ENCODE data around the gene IPCEF1. TPM values are rescaled to one million over a fixed set of nuclear protein-coding genes. Genes with fewer than 3 reads are reported as not detected.

The IPCEF1 gene
- polyA plus RNA-seq, 1 donor (not counting 4 experiments of a cell fraction or from before 2014, with no cell fraction given), result 0.21 TPM

- Histone ChIP-seq H3K27me3 (ENCODE audit: control insufficient read depth, extremely low read depth, insufficient read depth, low read length) (no peaks in the 10 kb centered on the region), H3K4me2 (ENCODE audit: control insufficient read depth, extremely low read depth, insufficient read depth, low read depth, low read length) (no peak overlapping the region), H4K20me1 (ENCODE audit: control insufficient read depth, extremely low read depth, insufficient read depth, low read length) (no peaks in the 10 kb centered on the region), H3K9me1 (ENCODE audit: control insufficient read depth, extremely low read depth, insufficient read depth, low read length) (no peaks in the 10 kb centered on the region), H3K4me1 (ENCODE audit: control insufficient read depth, extremely low read depth, insufficient read depth, low read length) (no peaks in the 10 kb centered on the region), H3K4me3 (ENCODE audit: control insufficient read depth in 2 of 3, extremely low read depth in 1 of 3, insufficient read depth in 2 of 3, low read depth in 1 of 3, low read length in 3 of 3) (no peak overlapping the region), H2AFZ (ENCODE audit: control insufficient read depth, low read length) (no peak overlapping the region), H3K36me3 (ENCODE audit: control insufficient read depth in 2 of 2, extremely low read depth in 1 of 2, insufficient read depth in 2 of 2, low read length in 2 of 2) (no peaks in the 10 kb centered on the region), H3K9me3 (ENCODE audit: control insufficient read depth, low read depth, low read length) (no peaks in the 10 kb centered on the region), H3K79me2 (ENCODE audit: control insufficient read depth, insufficient read depth, low read length) (no peaks in the 10 kb centered on the region), H3K27ac (ENCODE audit: control insufficient read depth, insufficient read depth, low read length) (no peak overlapping the region), H3K9ac (ENCODE audit: control insufficient read depth, extremely low read depth, insufficient read depth, low read length) (no peak overlapping the region)
- DNase-seq (ENCODE audit: low read depth, low spot score) (no peak), FAIRE-seq (no peak)
- dilution Hi-C loops (cut with MboI; ENCODE audit: extremely low pct_ligation_motif_present, low sequenced_read_pairs), result loop anchor here (25.0 kb wide), 2 partner anchors 178 to 303 kb away; no protein-coding TSS in a partner anchor
- no peak for TF ChIP-seq CTCF (optimal IDR thresholded peaks at IDR 0.05 in 1 of 3, IDR thresholded peaks at IDR 0.05 in 1 of 3, conservative IDR thresholded peaks at IDR 0.05 in 1 of 3; ENCODE audit: extremely low read depth in 1 of 3, insufficient read depth in 2 of 3, low read length in 3 of 3)
- no peak for TF ChIP-seq EZH2 (IDR thresholded peaks at IDR 0.05; ENCODE audit: low read length)
Observed at GRCh38 chr6:154159126-154159525, 197.5 kb downstream of the IPCEF1 start.

GRCh38 chr6:154157706-154158105 is 198.9 kb downstream of the IPCEF1 start:
- no peaks in the 10 kb centered on the region for H3K36me3 ChIP-seq (ENCODE audit: control insufficient read depth in 2 of 2, extremely low read depth in 1 of 2, insufficient read depth in 2 of 2, low read length in 2 of 2)
- H4K20me1 ChIP-seq (ENCODE audit: control insufficient read depth, extremely low read depth, insufficient read depth, low read length), result no peaks in the 10 kb centered on the region
- no peaks in the 10 kb centered on the region for H3K9me1 ChIP-seq (ENCODE audit: control insufficient read depth, extremely low read depth, insufficient read depth, low read length)
- dilution Hi-C loops (cut with MboI; ENCODE audit: extremely low pct_ligation_motif_present, low sequenced_read_pairs), result loop anchor here (25.0 kb wide), 2 partner anchors 180 to 305 kb away; no protein-coding TSS in a partner anchor
- H3K4me2 ChIP-seq (ENCODE audit: control insufficient read depth, extremely low read depth, insufficient read depth, low read depth, low read length), result no peak overlapping the region
- H3K4me3 ChIP-seq (ENCODE audit: control insufficient read depth in 2 of 3, extremely low read depth in 1 of 3, insufficient read depth in 2 of 3, low read depth in 1 of 3, low read length in 3 of 3), result no peak overlapping the region
- TF ChIP-seq EZH2 (IDR thresholded peaks at IDR 0.05; ENCODE audit: low read length), result no peak
- TF ChIP-seq CTCF (optimal IDR thresholded peaks at IDR 0.05 in 1 of 3, IDR thresholded peaks at IDR 0.05 in 1 of 3, conservative IDR thresholded peaks at IDR 0.05 in 1 of 3; ENCODE audit: extremely low read depth in 1 of 3, insufficient read depth in 2 of 3, low read length in 3 of 3), result no peak
- no peaks in the 10 kb centered on the region for H3K27me3 ChIP-seq (ENCODE audit: control insufficient read depth, extremely low read depth, insufficient read depth, low read length)
- H3K4me1 ChIP-seq (ENCODE audit: control insufficient read depth, extremely low read depth, insufficient read depth, low read length), result no peaks in the 10 kb centered on the region
- H3K27ac ChIP-seq (ENCODE audit: control insufficient read depth, insufficient read depth, low read length), result no peak overlapping the region
- H2AFZ ChIP-seq (ENCODE audit: control insufficient read depth, low read length), result no peak overlapping the region
- H3K79me2 ChIP-seq (ENCODE audit: control insufficient read depth, insufficient read depth, low read length), result no peaks in the 10 kb centered on the region
- no peak overlapping the region for H3K9ac ChIP-seq (ENCODE audit: control insufficient read depth, extremely low read depth, insufficient read depth, low read length)
- no peak for FAIRE-seq
- DNase-seq (ENCODE audit: low read depth, low spot score), result no peak
- no peaks in the 10 kb centered on the region for H3K9me3 ChIP-seq (ENCODE audit: control insufficient read depth, low read depth, low read length)

All from keratinocyte (primary cell).